Progenitor cell of endocrine pancreas (in vitro differentiated cells): ENCODE data around the gene KLHL8. TPM values are rescaled to one million over a fixed set of nuclear protein-coding genes. Genes with fewer than 3 reads are reported as not detected.

Experiments used
- DNase-seq: peaks from one replicate; pipeline ENCODE4 v3.0.0; 2021; ENCODE audit warnings: low spot score; ENCODE audit not compliant: unreplicated experiment
- H3K27ac Mint-ChIP-seq: 2 replicates; pipeline ENCODE4 v1.8.0; 2021; ENCODE audit warnings: mild to moderate bottlenecking, moderate library complexity, mixed read lengths
- H3K27me3 Mint-ChIP-seq: 2 replicates; pipeline ENCODE4 v1.8.0; 2021; ENCODE audit warnings: mixed read lengths
- H3K36me3 Mint-ChIP-seq: 2 replicates; pipeline ENCODE4 v1.8.0; 2022; ENCODE audit warnings: mixed read lengths; ENCODE audit not compliant: insufficient read depth
- H3K4me1 Mint-ChIP-seq: 2 replicates; pipeline ENCODE4 v1.8.0; 2021; ENCODE audit warnings: low read depth, mixed read lengths
- H3K4me3 Mint-ChIP-seq: 2 replicates; pipeline ENCODE4 v1.8.0; 2021; ENCODE audit warnings: low read depth, mild to moderate bottlenecking, moderate library complexity, mixed read lengths
- H3K9me3 Mint-ChIP-seq: 2 replicates; pipeline ENCODE4 v1.8.0; 2021; ENCODE audit warnings: low read depth, mixed read lengths
- total RNA-seq: library from RNA; stranded (reverse); gene quantifications from 2 replicates; pipeline ENCODE4 v1.2.1, GENCODE V29; 2021
- TF ChIP-seq, protein P1 (sequence below): fragments of 200-600 bp; sonication (generic); IDR thresholded peaks from one replicate; pipeline ENCODE4 v1.5.0; 2021; ENCODE audit warnings: antibody characterized with exemption, mild to moderate bottlenecking; ENCODE audit not compliant: unreplicated experiment

The KLHL8 gene
- total RNA-seq, 1 donor from 2014 or later = 13.6 TPM

DNA sequence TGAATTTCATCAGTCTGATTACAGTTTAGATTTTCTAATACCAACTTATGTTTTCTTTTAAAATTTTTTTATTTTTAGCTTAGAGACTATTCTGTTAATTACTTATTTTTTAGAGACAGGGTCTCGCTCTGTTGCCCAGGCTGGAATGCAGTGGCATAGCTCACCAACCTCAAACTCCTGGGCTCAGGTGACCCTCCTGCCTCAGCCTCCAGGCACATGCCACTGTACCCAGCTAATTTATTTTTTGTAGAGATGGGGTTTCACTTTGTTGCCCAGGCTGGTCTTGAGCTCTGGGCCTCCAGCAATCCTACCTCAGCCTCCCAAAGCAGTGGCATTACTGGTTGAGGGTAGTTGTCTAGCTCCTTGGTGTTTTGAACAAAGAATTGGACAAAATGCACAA lies 102.0 kb downstream of the KLHL8 start:
- no peak for DNase-seq
- Mint-ChIP-seq H3K27me3 (no peaks in the 10 kb centered on the region), H3K4me1 (peaks cover 25% of the 10 kb centered on the region), H3K9me3 (no peaks in the 10 kb centered on the region), H3K36me3 (peaks cover 30% of the 10 kb centered on the region), H3K27ac (no peak overlapping the region), H3K4me3 (no peak overlapping the region)
- TF ChIP-seq, protein P1, sequence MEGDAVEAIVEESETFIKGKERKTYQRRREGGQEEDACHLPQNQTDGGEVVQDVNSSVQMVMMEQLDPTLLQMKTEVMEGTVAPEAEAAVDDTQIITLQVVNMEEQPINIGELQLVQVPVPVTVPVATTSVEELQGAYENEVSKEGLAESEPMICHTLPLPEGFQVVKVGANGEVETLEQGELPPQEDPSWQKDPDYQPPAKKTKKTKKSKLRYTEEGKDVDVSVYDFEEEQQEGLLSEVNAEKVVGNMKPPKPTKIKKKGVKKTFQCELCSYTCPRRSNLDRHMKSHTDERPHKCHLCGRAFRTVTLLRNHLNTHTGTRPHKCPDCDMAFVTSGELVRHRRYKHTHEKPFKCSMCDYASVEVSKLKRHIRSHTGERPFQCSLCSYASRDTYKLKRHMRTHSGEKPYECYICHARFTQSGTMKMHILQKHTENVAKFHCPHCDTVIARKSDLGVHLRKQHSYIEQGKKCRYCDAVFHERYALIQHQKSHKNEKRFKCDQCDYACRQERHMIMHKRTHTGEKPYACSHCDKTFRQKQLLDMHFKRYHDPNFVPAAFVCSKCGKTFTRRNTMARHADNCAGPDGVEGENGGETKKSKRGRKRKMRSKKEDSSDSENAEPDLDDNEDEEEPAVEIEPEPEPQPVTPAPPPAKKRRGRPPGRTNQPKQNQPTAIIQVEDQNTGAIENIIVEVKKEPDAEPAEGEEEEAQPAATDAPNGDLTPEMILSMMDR = no peak

DNA sequence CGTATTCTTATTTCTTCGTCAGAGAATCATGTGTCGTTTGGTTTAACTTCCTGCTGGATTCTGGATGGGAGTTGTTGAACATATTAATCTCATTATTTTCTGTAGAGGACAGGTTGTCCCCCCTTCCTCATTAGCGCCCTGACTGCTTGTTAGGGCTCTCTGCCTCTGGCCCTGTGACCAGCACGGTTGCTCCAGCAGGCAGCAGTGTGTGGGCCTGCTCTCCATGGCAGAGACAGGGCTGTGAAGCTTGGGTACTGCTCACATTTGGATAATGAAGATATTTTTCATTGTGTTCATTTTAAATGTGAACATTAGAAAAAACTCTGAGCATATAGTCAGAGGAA lies 102.7 kb downstream of the KLHL8 start:
- peak overlapping the region; percentile 79 for H3K27ac Mint-ChIP-seq
- DNase-seq = no peak
- H3K4me3 Mint-ChIP-seq = no peak overlapping the region
- H3K36me3 Mint-ChIP-seq = peaks cover 30% of the 10 kb centered on the region
- TF ChIP-seq, protein P1 = no peak
- H3K27me3 Mint-ChIP-seq = no peaks in the 10 kb centered on the region
- H3K4me1 Mint-ChIP-seq = peaks cover 25% of the 10 kb centered on the region
- H3K9me3 Mint-ChIP-seq = no peaks in the 10 kb centered on the region

GRCh38 chr4:87117051-87117731 lies 103.2 kb downstream of the KLHL8 start:
- Mint-ChIP-seq H3K9me3 (no peaks in the 10 kb centered on the region), H3K27ac (peak overlapping the region; percentile 79), H3K4me1 (peaks cover 23% of the 10 kb centered on the region), H3K36me3 (peaks cover 29% of the 10 kb centered on the region), H3K4me3 (no peak overlapping the region), H3K27me3 (no peaks in the 10 kb centered on the region)
- TF ChIP-seq, protein P1 = no peak
- DNase-seq = no peak

DNA sequence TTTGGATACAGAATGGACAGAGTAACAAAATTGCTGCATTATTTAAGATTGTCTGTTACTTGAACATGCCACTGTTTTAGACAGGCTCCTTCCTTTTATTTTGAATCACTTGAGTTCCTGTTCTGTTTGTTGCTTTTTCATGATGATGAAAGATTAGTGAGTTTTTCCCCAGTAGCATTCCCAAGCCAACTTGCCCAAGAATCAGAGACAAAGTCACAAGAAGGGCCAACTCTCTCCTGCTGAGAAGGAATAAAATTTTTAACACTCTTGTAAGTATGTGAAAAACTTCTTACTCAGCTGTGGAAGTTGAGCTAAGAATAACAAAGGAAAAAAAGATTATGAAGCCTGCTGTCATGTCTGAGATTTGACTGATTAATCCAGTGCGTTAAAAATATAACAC lies 104.2 kb downstream of the KLHL8 start:
- Mint-ChIP-seq H3K4me1 (peaks cover 18% of the 10 kb centered on the region), H3K9me3 (no peaks in the 10 kb centered on the region), H3K36me3 (peaks cover 29% of the 10 kb centered on the region), H3K27me3 (no peaks in the 10 kb centered on the region), H3K27ac (peak overlapping the region; percentile 46), H3K4me3 (no peak overlapping the region)
- DNase-seq = no peak
- TF ChIP-seq, protein P1 = no peak

- TF ChIP-seq, protein P1 = peak; percentile 29
- Mint-ChIP-seq H3K4me3 (no peak overlapping the region), H3K27ac (no peak overlapping the region), H3K36me3 (peaks cover 21% of the 10 kb centered on the region), H3K27me3 (no peaks in the 10 kb centered on the region), H3K4me1 (peaks cover 4% of the 10 kb centered on the region), H3K9me3 (no peaks in the 10 kb centered on the region)
- no peak for DNase-seq
Measured at GRCh38 chr4:87114245-87115062, 106.0 kb downstream of the KLHL8 start.
